COLO829 (cell line): Measurements from ENCODE around the gene STX7.
A peak's percentile ranks its signal among the peaks of the same experiment; 100 is the strongest.

Experiments
- DNase-seq: peaks from one replicate; pipeline ENCODE4 v3.0.0; 2012; ENCODE audit warnings: low spot score

STX7 gene

DNA sequence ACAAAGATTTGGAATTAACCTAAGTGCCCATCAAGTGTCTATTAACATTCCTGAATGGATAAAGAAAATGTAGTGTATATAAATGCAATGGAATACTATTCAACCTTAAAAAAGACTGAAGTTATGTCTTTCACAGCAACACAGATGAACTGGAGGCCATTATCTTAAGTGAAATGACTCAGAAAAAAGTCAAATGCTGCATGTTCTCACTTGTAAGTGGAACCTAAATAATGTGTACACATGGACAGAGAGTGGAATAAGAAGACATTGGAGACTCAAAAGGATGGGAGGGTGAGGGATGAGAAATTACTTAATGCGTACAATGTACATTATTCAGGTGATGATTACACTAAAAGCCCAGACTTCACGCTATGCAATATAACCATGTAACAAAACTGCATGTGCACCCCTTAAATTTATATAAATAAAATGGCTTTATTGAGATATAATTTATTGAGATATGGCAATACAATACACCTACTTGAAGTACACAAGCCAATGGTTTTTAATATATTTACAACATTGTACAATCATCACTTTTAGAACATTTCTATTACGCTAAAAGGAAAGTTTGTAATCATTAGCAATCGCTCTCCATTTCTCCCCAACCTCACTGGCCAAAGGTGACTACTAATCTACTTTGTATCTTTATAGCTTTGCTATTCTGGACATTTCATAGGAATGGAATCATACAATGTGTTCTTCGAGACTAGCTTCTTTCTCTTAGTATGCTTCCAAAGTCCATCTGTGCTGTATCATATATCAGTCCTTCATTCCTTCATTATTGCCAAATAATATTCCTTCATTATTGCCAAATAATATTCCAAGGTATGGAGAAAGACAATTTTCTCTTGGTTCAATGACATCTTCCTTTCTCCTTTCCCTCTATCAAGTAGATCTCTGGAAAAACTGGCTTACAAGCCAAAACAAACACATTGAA lies 5.8 kb downstream of the STX7 start:
- no peak for DNase-seq

DNA sequence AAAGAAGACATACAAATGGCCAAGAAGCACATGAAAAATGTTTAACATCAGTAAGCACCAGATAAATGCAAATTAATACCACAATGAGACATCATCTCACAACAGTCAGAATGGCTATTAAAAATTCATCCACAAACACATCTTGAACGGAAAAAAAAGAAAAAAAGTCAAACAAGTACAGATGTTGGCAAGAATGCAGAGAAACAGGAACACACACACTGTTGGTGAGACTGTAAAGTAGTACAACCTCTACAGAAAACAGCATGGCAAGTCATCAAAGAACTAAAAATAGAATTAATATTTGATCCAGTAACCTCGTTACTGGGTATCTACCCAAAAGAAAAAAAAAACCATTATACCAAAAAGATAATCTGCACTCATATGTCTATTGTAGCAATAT lies 6.5 kb downstream of the STX7 start:
- no peak for DNase-seq

DNA sequence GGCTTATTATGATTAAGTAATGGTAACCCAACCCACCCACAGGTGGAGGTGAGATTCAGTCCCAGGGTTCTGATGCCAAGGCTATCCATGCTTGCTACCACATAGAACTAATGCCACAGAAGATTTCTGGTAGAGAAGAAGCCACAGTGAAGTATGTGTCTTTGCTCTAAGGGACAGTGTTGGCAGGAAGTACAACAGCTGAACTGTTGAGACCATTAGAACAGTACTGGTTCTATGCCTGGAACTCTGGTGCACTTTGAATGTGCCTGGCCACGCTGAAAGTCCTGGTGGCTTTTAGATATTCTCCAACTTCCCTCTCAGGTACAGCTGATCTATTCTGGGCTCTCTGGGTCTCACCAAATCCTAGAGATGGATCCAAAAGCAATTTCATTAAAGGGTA lies 7.8 kb downstream of the STX7 start:
- DNase-seq = no peak

DNA sequence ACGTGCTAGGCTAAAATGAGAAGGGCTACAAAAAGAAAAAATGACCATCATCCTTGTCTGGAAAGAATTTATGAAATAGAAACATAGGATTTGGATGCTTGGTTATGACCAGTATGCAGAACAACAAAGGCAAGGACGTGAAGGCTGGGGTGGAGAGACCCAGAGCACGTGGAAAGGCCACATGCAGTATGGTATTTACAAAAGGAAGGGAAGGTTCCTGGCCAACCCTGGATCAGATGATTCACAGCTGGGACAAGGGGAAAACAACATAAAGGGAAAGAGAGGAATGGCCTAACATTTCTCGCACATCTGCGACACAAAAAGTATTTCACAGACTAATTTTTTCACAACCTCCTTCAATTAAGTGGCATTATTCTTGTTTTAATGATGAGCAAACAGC lies 8.2 kb downstream of the STX7 start:
- DNase-seq = no peak

DNA sequence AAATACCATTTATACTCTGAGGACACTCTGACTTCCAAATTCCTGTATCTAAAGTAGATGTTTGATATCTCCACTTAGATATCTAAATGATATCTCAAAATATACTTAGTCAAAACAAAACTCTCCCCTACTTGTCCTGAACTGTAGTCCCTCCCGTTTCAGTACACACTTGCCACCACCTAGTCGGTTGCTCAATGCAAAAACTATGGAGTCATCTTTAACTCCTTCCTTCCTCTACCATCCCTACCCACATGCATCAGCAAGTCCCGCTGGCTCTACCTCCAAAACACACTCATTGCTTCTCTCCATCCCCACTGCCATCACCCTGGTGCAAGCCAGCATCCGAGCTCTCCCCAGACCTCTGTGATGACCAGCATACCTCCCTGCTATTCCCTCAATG lies 13.2 kb downstream of the STX7 start:
- no peak for DNase-seq

DNA sequence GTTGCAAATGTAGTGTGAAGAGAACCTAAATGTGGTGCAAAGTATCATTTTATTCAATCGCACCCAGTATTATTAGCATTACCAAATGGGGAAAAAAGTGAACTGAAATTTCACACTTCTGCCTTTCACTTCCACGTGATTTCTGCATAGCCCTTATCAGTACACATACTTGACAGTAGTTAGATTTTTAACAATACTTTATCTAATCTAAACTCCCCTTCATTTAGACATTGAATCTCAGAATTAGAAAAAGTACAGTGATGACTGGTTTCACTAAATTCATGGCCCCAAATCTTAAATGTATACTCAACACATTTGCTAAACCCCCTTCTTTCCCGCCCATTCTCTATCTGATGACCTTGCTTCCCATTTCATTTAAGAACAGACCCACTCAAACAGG lies 14.3 kb downstream of the STX7 start:
- DNase-seq = no peak

DNA sequence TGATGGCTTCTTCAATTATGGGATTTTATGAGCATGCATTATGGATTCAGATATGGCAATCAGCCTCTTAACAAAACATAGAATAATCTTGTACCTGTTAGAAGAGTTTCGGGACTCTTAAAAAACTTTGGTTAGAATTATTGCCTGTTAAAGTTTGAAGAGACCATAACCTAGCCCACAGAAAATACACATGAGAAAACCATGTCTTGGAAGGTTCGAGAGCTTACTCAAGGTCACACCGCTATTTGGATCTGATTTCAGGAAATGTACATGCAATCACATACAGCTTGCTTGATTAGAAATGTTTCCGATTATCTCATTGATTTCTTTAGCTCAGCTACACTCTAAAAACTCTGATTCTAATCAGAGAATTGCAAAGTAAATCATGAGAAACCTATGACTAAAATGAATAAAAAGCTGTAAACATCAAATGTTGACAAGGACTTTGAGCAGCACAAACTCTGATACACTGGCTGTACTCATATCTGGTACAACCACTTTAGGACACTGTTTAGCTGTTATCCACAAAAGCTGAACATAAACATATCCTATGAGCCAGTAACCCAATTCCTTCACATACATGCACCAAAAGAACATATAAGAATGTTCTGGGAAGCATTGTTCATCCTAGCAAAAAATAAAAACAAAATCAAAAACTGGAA lies 16.3 kb downstream of the STX7 start:
- DNase-seq = no peak

DNA sequence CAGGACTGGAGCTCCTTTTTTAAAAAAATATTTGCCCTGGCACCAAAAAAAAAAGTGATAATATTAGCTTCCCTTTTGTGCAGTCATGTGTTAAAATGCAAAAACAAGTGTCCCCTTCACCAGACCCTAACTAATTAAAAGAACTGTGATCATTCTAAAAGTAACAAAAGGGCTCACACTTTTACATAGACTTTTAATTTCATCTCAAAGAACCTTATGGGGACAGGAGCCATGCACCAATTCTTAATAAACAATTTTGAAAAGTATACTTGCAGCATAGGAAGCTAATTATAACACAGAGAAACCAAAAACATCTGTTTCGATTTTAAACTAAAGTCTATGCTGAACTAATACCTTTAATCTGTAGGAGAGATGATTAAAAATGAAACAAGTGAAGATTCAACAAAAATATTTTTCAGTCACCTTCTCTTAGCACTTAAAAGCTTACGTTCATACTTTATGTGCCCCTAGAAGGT lies 17.3 kb downstream of the STX7 start:
- no peak for DNase-seq

DNA sequence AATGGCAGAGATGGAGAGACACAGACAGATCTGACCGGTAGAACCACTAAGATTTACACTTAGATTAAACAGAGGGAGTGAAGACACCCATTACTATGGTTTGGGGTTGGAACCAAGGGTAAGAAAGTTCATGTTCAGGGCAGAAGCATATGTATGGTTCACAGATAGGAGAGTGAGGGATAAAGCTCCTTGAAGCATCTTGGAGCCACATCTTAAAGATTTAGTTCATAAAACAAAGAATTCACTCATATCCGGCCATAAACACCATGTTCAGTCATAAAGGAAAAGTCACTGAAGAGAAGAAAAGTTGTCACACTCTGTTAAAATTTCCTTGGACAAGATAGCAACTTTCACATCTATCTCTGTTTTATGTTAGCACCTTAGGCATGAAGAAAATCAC lies 18.0 kb downstream of the STX7 start:
- DNase-seq = no peak

DNA sequence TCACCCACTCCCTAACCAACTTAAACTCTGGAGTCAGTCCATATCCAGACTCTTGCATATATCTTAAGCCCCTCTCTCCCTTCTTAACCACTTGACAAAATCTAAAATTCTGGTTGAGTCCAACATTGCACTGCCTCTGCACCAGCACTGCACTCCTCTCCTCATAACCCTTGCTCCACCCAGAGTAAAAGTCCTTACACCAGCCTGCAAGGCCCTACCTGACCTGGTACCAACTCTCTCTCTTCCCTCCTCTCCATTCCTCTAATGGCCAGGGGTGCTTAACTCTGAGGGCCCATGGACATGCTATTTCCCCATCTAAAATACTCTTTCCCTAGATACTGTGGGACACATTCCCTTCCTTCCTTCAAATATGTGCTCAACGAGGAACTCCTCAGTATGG lies 21.0 kb downstream of the STX7 start:
- no peak for DNase-seq

DNA sequence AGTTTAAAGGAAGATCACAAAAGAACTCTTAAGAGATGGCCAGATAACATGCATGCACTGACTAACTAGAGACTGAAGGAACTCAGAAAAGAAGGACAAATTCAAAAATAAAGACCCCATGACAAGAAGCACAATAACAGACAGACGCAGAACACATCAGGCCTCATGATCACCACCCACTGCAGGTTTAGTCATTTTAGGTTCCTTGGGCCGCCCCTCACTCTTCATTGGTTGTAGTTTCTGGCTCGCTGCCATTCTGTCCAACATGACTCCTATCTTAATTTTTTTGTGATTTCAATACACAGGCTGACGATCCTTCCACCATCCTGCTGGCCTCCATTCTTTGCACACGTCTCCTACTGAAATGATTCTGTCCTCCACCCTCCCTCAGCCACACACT lies 21.6 kb downstream of the STX7 start:
- peak; percentile 63 for DNase-seq

DNA sequence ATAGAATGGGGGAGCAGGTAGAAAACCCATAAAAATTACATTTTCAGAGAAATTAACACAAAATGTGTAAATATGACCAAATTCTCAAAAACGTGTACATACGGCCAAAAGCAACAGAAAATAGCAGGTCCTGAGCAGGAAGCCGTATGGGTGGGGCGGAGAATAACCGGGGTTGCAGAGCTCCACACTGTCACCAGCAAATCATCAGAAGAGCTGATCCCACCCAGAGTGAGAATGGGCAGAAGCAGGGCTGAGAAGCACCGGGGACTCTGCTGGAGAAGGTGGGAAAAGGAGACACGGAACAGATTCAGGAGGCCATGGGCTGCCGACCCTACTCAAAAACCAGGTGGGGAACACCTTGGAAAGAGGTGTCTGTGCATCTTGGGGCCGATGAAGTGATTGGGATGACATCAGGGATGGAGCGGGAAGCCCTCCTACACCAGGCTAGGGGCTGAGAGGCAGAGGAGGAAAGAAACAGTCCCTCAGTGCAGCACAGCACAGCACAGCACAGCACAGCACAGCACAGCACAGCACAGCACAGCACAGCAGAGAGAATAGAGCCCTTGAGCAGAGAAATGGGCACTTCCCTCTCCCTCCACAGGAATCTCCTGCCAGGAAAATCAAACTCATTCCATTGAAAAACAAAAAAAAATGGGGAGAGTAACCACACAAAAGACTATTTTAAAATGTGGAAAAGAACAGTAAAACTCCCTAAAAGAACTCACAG lies 22.3 kb downstream of the STX7 start:
- DNase-seq = peak; percentile 14

DNA sequence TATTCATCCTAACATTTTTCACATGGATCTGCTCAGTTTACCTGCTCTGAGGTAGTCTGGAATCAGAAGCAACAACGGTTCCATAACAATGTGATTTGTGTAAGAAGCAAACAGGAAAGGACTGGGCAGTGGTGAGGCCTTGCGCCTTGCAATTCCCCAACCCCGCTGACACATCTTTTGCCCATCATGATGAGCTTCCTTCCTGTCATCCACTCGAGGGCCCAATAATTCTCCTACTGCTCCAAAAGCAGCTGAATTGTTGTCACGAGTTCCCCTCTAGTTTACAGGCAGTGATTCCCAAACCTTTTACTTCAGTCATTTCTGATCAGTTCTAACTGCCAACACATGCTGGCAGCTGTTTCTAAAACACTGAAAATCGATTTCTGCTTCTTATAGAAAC lies 22.9 kb downstream of the STX7 start:
- peak; percentile 54 for DNase-seq

DNA sequence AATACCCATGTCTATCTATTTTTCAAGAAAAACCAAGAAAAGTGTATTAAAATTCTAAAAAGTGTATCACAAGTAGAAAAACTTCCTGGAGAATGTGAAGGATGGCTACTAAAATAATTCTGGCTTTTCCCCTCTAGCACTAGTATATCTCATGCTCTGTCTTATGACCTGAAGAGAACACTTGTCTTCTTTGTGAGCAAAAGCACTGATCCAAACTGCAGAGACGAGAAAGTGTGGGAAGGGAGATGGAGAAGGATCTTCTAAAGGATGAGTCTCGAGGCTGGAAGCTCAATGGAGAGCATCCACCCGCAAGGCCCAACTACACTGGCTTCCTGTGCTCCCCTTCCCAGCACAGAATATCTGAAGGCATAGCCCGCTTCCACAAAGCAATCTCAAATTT lies 23.5 kb downstream of the STX7 start:
- DNase-seq = peak; percentile 63

DNA sequence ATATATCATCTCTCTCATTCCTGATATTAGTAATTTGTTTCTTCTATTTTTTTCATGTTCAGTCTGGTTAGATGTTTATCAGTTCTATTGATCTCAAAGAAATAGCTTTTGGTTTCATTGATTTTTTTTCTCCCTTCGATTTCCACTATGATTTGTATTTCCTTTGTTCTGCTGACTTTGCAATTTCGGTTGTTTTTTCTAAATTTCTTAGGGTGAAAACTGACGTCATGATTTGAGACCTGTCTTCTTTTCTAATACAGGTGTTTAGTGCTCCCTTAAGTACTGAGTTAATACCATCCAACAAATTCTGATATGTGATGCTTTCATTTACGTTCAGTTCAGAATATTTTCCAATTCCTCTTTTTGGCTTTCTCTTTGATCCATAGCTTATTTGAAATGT lies 25.2 kb downstream of the STX7 start:
- DNase-seq = no peak

DNA sequence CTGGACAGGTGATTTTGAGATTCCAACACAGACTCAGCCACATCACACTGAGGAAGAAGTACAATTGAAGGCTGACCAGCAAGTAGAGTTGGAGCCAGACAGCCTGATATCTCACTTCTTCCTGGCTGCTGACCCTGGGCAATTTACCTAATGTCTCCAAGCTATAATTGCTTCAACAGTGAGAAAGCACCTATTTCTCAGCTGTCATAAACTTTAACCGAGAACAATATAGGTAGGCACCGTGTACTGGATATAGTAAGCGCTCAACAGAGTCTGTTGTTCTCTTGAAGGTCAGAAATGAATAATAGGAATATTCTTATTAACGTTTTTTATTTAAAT lies 28.3 kb downstream of the STX7 start:
- no peak for DNase-seq

DNA sequence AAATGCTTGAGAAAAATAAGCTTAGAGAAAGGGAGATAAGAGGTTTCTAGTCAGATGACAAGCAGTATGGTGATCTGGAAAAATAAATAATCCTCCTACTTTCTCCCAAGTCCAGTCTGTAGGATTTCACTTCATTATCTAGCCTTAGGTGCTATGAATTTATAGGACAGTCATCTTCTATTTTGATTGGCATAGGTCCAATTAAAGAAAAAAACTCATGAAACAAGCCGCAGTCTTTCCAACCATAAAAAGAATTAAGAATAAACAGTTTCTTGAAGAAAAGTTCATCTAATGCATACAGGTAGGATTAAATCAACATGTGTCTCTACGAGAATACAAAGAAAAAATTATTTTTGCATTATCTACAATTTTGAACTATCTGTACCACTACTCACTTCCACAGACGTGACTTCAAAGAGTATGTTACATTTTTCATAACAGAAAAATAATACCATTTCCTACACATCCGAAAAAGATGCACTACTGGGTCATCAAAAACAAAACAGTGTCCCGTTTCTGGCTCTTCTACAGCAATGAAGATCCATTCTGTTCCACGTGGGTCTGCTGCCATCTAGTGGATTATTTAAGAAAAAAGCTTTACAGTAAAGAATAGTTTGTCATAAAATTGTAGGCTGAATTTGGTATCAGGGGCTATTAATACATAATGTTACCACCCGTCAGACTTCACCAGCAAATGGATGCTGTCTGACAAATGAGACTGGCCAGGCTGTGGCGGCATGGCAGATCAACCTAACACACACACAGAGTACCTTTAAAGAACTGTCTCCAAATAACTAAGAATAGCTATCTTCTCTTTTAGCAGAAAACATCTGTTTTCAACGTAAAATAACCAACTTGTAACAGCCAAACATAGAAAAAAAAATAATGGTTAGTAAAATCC lies 28.9 kb downstream of the STX7 start:
- peak; percentile 75 for DNase-seq

DNA sequence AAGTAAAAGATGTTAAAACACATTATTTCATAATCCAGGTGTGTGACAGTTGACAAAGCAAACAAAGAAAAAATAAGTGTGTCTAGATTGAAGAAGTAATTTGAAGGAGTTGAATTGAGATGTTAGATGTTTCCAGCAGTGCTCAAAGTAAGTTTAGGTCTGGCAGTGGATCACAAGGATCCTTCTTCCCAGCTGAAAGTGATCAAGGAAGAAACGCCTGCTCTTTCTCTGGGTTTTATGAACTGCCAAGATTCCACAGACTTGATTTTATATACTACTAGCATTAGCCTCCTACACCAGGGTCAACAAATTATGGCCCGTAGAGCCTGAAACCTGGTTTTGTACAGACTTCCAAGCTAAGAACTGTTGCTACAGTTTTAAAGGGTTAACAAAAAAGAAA lies 30.3 kb downstream of the STX7 start:
- DNase-seq = no peak

DNA sequence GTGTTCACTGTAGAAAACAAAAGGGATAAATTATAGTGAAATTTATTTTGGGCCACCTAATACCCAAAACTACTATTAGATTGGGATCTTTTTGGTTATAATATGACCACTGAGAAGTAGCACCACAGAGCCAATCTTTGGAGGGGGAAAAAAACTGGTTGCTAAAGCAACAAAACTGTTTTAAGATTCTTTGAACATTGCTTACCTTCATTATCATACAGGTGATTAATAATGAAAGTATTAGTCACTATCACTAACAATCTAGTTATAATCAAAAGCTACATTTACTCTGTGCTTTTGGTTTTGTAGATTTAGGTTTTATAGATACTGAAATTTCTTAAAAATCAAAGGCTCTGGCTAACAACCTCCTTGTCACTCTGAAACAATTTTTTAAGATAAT lies 31.7 kb downstream of the STX7 start:
- no peak for DNase-seq

DNA sequence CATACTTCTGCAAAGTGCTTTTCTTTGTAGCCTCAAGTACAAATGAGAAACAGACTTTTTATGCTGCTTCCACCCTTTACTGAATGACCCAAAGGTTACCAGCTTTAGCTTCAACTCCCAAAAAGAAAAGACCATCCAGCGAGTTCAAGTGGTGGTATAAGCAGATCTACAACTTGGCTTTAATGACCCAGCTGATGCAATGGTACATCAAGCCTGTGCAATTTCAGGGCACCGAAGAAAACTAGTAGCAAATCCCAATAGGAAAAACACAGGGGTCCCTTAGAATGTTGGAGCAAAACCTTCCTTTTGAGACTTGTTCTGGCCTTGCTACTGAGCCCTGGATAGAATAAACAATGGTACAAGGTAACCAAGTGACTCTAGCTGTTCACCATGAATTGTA lies 33.8 kb downstream of the STX7 start:
- no peak for DNase-seq

DNA sequence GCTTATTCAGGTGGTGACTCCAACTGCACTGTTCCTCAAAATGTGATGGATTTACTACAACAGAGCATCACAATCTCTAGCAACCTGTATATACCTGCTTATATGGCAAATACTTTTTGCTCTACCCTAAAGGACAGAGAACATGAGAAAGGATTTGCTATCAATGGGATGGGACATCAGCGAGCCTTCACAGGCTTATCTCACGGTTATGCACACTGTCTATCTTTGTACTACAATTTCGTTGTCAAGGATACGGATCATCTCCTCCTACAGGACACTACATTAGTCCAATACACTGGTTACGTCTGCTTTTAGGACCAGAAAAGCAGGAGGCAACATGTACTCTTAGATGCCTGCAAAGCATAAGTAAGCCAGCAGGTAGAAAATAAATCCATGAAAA lies 34.2 kb downstream of the STX7 start:
- no peak for DNase-seq

DNA sequence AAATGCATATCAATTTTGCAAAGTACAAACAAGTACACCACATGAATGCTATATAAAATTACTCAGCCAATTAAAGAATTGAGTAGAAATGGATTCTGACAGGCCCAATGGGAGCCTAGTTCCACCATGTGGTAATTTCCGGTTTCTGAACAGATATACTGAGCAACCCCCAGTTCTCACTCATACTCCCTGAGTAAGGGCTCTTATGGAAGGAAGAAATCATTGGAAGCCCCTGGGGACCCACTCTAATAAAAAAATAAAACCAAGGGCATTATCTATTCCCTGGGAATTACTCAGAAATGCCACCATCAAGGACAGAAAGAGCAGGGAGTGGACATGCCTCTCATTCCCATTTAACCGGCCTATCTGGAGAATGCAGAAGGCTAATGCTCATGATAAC lies 34.6 kb downstream of the STX7 start:
- no peak for DNase-seq
